ENCODE measurements around the gene EFNA3. TPM values are rescaled to one million over a fixed set of nuclear protein-coding genes. Genes with fewer than 3 reads are reported as not detected.

The EFNA3 gene
- total RNA-seq, 1 donor = 1.4 TPM

- DNase-seq (ENCODE audit: insufficient read length, low spot score, missing footprints) = no peak
- TF ChIP-seq CTCF (IDR thresholded peaks at IDR 0.05; ENCODE audit: extremely low read depth, low read depth, low read length) = no peak
- H3K36me3 ChIP-seq (ENCODE audit: insufficient read depth, low read length) = no peaks in the 10 kb centered on the region
- H2AFZ ChIP-seq (ENCODE audit: low read length) = no peak overlapping the region
- H4K20me1 ChIP-seq (ENCODE audit: insufficient read depth, low read length) = no peaks in the 10 kb centered on the region
- peaks cover 38% of the 10 kb centered on the region for H3K27me3 ChIP-seq (ENCODE audit: insufficient read depth, low read length)
- H3K4me2 ChIP-seq (ENCODE audit: insufficient read depth, low read length) = no peak overlapping the region
- no peak overlapping the region for H3K27ac ChIP-seq (ENCODE audit: low read depth, low read length)
- no peak overlapping the region for H3K4me3 ChIP-seq (ENCODE audit: insufficient read depth, low read length)
- H3K9me3 ChIP-seq (ENCODE audit: low read depth, low read length) = no peaks in the 10 kb centered on the region
- no peaks in the 10 kb centered on the region for H3K79me2 ChIP-seq (ENCODE audit: insufficient read depth, low read length)
- H3K4me1 ChIP-seq (ENCODE audit: insufficient read depth, low read length) = peaks cover 23% of the 10 kb centered on the region
These were observed 52.6 kb downstream of the EFNA3 start for GRCh38 chr1:155131285-155131684.

DNA sequence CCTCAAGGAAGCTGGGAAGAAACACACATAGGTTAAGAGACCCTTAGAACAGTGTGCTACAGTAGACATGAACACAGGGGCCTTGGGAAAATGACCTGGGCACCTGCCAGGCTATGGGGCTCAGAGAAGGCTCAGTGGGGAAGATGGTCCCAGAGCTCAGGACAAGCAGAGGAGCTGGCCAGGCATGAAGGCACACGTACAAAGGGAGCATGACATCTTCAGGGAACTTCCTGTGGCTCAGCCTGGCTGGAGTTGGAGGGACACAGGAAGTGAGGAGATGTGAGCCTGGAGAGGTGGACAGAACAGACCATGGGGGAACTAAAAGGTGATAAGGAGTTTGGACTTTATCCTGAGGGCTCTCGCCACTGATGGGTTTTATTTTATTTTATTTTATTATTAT is 53.2 kb downstream of the EFNA3 start:
- Histone ChIP-seq H3K36me3 (ENCODE audit: insufficient read depth, low read length) (no peaks in the 10 kb centered on the region), H3K79me2 (ENCODE audit: insufficient read depth, low read length) (peaks cover 3% of the 10 kb centered on the region), H3K27me3 (ENCODE audit: insufficient read depth, low read length) (peaks cover 32% of the 10 kb centered on the region), H3K9me3 (ENCODE audit: low read depth, low read length) (no peaks in the 10 kb centered on the region), H3K4me3 (ENCODE audit: insufficient read depth, low read length) (no peak overlapping the region), H3K4me1 (ENCODE audit: insufficient read depth, low read length) (peaks cover 26% of the 10 kb centered on the region), H4K20me1 (ENCODE audit: insufficient read depth, low read length) (no peaks in the 10 kb centered on the region), H2AFZ (ENCODE audit: low read length) (no peak overlapping the region), H3K4me2 (ENCODE audit: insufficient read depth, low read length) (no peak overlapping the region), H3K27ac (ENCODE audit: low read depth, low read length) (no peak overlapping the region)
- DNase-seq (ENCODE audit: insufficient read length, low spot score, missing footprints) = no peak
- no peak for TF ChIP-seq CTCF (IDR thresholded peaks at IDR 0.05; ENCODE audit: extremely low read depth, low read depth, low read length)

GRCh38 chr1:155133799-155134281 is 55.2 kb downstream of the EFNA3 start:
- Histone ChIP-seq H2AFZ (ENCODE audit: low read length) (no peak overlapping the region), H3K36me3 (ENCODE audit: insufficient read depth, low read length) (peaks cover 7% of the 10 kb centered on the region), H4K20me1 (ENCODE audit: insufficient read depth, low read length) (no peaks in the 10 kb centered on the region), H3K9me3 (ENCODE audit: low read depth, low read length) (no peaks in the 10 kb centered on the region), H3K4me1 (ENCODE audit: insufficient read depth, low read length) (peaks cover 24% of the 10 kb centered on the region), H3K4me2 (ENCODE audit: insufficient read depth, low read length) (no peak overlapping the region), H3K79me2 (ENCODE audit: insufficient read depth, low read length) (peaks cover 22% of the 10 kb centered on the region), H3K27me3 (ENCODE audit: insufficient read depth, low read length) (peaks cover 13% of the 10 kb centered on the region), H3K27ac (ENCODE audit: low read depth, low read length) (no peak overlapping the region), H3K4me3 (ENCODE audit: insufficient read depth, low read length) (no peak overlapping the region)
- TF ChIP-seq CTCF (IDR thresholded peaks at IDR 0.05; ENCODE audit: extremely low read depth, low read depth, low read length) = no peak
- no peak for DNase-seq (ENCODE audit: insufficient read length, low spot score, missing footprints)

GRCh38 chr1:155134322-155134721 is 55.7 kb downstream of the EFNA3 start:
- Histone ChIP-seq H3K36me3 (ENCODE audit: insufficient read depth, low read length) (peaks cover 9% of the 10 kb centered on the region), H3K27ac (ENCODE audit: low read depth, low read length) (peak overlapping the region; percentile 97), H3K4me2 (ENCODE audit: insufficient read depth, low read length) (peak overlapping the region; percentile 84), H3K79me2 (ENCODE audit: insufficient read depth, low read length) (peaks cover 25% of the 10 kb centered on the region), H2AFZ (ENCODE audit: low read length) (no peak overlapping the region), H3K4me1 (ENCODE audit: insufficient read depth, low read length) (peaks cover 27% of the 10 kb centered on the region), H3K27me3 (ENCODE audit: insufficient read depth, low read length) (peaks cover 8% of the 10 kb centered on the region), H4K20me1 (ENCODE audit: insufficient read depth, low read length) (no peaks in the 10 kb centered on the region), H3K4me3 (ENCODE audit: insufficient read depth, low read length) (peak overlapping the region; percentile 77), H3K9me3 (ENCODE audit: low read depth, low read length) (no peaks in the 10 kb centered on the region)
- no peak for TF ChIP-seq CTCF (IDR thresholded peaks at IDR 0.05; ENCODE audit: extremely low read depth, low read depth, low read length)
- peak; percentile 80 for DNase-seq (ENCODE audit: insufficient read length, low spot score, missing footprints)

Data from osteoblast (primary cell).